GM21367 (cell line): ENCODE results near the gene RBFOX2.
"Not testable (repeated sequence)": the region's sequence is repeated elsewhere in the genome, so short reads cannot be mapped to it uniquely, and the experiment has no call there.

ENCODE experiments used
- ATAC-seq: cut with Tn5 transposase; IDR thresholded peaks from one replicate; pipeline ENCODE4 v1.9.1; 2021; ENCODE audit not compliant: unreplicated experiment

RBFOX2 gene

DNA sequence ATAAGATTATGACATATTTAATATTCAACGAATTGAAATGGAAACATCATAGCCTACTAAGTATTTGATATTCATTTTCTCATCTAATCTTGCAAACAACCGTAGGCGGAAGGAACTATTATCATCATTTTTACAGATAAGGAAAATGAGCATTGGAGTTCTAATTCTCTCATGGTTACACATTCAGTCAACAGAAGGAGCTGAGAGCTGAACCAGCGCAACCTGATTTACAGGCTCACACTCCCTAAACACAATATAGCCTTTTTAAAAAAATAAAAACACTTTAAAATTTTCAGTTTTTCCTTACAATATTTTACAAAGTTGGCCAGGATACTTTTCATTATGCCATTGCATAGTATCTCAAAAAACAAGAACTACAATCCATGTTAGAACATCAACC is 236.1 kb downstream of the RBFOX2 start:
- ATAC-seq: no peak

DNA sequence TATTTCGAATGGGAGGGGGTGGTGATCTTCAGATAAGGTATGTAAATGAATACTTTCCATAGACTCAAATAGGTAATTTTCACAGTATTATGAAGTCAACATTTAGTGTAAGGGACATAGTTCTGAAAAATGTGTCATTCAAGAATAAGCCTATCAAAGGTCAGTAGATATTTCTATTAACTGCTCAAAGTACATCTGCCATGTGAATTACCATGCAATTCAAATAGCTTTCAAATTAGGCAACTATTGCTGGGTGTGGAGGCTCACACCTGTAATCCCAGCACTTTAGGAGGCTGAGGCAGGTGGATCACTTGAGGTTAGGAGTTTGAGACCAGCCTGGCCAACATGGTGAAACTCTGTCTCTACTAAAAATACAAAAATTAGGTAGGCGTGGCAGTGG is 236.8 kb downstream of the RBFOX2 start:
- ATAC-seq: not testable (repeated sequence)

DNA sequence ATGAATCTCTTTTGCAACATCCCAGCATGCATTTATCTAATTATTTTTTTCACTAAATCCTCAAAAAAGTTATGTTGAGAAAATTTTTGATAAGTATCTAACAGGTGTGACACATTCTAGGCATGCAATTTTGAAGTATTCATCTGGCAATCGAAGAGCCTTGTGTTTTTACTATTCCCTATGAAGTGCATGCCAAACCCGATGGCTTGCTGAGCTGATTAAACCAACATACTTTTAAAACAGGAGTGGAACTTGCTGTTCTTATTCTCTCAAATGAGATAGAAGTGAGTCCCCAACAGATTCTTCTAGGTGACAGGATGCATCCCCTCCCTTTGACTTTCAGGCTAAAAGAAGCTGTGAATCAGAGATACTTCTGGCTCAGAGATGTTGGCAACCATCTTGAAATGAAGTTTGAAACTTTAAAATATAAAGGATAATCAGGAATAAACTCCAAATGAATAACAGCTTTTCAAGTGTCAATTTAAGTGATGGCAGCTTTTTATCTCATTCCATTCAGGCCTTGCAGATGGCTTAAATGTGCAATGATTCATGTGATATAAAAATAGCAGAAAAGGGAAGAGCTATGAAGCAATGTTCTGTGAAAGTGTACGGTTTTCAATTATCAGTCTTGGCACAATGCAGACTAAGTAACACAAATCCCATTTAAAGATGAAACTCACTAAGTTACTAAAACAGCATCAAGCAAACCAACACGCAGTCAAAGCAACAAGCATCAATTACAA is 243.3 kb downstream of the RBFOX2 start:
- ATAC-seq: no peak

DNA sequence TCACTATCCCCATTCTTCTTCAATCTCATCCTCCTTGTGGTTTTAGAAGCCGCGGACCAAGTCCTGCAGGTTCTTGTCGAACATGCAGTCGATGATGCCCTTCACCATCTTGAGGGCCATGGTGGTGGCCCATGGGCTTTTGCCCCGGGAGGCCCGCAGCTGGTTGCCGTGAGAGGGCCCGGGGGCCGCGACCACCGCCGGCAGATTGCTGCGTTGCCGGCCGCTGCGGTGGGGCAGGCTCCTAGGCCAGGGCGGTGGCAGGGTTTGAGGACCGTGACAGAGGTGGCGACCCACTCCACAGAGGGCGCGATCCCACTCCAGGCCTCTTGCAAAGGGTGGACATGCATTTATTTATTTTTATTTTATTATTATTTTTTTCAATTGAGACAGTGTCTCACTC is 244.0 kb downstream of the RBFOX2 start:
- ATAC-seq: no peak

DNA sequence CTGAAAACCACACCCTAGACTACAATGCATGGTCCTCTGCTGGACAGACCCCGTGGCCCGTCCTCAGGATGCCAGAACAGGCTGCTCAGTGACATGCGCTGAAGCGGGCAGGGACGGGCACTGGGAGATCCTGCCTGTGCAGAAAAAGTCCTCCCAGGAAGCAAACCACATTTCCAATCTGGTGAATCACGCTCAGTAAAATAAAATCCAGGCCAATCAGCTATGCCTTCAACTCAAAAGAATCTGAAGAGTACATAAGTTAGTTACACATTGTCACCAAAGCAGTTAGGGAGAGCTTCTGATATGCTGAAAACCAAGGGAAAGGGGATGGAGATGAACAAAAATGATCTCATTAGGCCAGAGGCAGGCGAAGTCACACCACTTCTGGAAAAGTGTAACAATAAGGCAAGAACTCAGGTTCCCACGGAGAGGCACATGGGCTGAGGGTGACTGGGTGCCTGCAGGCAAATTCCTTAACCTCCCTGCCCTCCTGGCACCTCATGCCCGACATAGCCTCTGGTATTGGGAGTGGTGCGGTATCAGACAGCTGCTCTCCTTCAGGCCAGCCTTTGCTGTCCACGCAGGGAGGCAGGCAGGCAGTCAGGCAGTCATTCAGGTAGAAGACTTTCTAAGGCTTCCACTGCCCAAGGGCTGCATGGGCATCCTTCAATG is 244.5 kb downstream of the RBFOX2 start:
- no peak for ATAC-seq

DNA sequence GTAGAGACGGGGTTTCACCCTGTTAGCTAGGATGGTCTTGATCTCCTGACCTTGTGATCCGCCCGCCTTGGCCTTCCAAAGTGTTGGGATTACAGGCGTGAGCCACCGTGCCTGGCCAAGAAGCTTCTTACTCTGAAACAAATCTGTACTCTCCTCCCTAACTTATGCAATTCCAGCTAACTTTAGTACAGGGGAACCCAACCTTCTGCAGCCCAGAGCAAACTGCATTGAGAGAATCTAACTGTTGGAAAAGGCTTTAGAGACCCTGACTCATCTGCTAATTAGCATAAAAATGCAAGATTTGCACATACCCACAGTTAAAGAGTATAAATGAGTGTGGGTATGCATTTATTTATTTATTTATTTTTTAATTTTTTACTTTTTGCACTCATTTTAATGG is 246.1 kb downstream of the RBFOX2 start:
- no peak for ATAC-seq

DNA sequence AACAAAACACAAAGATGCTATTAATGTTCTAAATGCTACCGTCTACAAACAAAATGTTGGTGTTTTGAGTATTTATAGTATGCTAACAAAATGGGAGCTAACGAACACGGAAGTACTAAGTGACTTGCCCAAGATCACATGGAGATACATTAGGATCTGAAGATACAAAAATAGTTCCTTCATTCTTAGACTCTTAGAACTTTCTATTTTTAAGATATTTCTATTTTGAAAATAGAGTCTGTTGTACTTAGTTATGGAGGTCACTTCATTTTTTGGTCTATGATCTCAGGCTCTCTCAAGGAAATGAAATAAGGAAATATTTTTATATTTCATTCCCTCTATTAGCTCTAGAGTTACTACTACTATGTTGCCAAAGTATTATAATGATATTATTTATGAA is 246.7 kb downstream of the RBFOX2 start:
- ATAC-seq: no peak

DNA sequence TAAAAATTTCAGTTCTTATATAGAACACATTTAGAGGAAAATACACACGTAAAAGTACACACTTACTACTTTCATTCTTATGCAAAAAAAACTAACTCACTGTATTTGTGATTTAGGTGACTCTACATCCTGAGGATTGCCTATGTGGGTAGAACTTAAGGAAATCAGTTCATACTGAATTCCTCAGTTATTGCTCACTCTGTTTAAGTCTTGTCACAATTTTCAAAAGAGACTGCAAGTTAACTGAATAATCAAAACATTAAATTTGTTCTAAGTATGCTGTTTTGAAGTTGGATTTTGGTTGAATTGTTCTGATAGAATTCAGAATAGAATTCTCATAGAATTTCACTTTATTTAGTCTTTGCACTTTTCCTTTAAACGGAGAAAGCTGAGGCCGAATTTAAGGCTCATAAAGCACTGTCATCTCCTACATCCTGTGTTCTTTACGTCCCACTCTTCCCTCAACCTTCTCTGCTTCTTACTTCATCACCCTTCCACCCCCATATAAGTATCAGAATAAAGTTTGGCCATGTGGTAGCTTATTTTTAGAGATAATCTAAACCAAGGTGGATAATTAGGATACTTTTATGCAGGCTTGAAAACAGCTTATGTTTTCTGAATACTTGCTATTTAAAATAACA is 251.2 kb downstream of the RBFOX2 start:
- ATAC-seq: no peak

DNA sequence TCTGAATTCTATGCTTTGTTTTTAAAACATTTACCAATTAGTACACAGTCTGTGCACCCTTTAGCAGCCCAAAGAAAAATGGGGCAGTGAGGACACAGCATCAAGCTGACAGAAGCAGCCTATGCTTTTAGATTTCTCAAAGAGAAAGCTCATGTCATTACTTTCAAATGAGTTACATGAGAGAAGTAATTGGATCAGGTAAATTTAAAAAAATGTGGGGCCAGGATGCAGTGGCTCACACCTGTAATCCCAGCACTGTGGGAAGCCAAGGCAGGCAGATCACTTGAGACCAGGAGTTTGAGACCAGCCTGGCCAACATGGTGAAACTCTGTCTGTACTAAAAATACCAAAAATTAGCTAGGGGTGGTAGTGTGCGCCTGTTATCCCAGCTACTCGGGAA is 253.3 kb downstream of the RBFOX2 start:
- no peak for ATAC-seq

DNA sequence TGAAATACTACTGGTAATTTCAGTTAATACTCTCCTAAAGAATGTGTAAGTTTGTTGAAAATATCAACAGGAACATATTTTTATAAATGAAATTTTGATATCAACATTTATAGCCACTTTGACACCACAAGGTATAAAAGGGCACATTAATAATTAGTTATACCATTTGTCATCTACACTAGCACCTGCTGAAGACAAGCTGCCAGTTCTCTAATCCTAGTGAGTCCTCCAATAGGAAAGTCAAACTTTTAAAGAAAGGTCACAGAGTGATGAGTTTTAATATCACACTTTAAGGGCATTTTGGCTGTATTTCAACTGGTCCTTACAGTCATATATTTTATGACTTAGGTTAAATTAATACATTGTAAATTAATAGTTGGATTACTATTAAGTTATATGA is 258.6 kb downstream of the RBFOX2 start:
- no peak for ATAC-seq

DNA sequence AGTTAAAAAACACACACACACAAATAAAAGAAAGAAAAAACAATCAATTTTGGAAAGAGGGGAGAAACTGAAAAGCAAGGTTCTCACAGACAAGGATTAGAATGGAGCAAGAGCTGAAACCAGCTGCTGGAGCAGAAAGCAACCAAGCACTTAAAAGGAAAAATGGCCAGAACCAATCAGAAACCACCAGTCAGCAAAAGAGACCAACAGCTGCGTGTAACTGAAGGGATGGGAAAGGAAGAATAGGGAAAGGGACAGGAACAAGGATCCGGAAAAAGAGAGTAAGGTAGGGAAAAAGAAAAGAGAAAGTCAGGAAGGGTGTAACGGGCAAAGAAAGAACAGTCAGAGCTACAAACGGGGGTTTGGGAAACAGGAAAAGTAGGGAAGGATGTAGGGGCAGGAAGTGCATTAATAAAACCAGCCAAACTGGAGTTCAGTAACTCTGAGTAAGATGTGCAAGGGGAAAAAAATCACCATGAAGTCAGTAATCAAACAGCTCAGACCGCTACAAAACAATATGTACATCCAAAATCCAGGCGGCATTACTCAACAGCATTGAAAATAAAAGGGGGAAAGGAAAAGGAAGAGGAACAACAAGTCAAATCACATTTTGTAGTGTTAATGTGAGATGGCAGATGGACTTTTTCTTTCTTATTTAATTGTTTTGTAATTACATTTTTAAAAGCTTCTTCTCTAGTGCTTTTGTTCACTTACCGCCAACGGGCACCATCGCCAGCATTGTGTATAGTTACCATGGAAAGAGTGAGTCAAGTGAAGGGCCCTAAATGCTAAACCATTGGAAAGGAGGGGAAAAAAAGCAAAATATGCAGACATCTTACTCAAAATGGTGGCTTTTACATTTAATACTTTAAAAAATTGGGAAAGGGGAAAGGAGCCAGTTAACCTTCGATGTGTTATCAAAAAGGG is 261.7 kb downstream of the RBFOX2 start:
- ATAC-seq: no peak

DNA sequence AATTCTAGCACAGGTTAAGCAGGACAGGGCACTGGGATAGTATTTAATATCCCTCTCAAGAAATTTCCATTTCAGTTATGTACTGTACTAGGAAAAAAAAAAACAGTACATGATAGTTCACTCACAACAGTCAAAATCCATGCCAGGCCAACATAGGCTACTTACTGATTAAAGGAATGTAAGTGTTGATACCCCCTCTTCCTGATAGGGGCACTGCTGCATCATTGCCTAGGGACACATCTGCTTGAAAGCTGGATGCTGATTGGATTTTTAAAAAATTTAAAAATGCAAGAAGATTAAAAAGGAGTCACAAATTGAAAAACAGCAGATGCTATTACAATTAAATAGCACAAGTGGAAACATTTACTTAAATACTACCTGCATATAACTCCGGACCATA is 267.6 kb downstream of the RBFOX2 start:
- no peak for ATAC-seq

DNA sequence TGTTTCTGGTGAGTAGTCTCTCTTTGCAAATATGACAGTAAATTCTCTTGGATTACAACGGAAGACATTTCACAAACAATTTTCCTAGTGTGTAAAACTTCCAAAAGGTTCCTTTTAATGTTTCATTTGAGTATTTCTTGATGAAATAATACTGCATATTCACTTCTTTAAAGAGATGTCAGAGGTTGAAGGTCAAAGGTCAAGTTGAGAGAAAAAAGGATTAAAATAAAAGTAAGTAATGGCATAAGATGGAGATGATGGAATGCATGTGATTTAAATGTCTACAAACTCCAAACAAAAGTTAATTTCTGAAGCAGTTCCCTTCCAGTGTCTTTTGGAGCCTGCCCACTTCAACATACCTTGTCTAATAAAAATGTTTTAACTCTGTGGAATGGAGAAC is 270.2 kb downstream of the RBFOX2 start:
- ATAC-seq: no peak

DNA sequence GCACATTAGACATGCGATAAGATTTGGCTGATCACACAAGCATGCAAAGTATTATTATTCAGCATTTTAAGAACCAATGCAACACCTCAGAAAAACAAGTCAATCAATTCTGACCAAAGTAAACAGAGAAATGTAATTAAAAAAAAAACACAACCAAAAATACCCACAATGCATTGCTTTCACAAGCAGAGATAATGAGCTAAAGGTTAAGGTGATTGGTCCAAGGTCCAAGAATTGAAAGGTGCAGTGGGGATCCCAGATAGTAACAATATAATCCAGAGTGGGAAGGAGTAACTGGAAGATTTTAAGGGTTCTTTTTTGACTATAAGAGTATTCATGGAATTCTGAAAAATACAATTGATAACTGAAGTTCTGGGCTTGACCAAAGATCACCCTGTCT is 271.9 kb downstream of the RBFOX2 start:
- no peak for ATAC-seq

DNA sequence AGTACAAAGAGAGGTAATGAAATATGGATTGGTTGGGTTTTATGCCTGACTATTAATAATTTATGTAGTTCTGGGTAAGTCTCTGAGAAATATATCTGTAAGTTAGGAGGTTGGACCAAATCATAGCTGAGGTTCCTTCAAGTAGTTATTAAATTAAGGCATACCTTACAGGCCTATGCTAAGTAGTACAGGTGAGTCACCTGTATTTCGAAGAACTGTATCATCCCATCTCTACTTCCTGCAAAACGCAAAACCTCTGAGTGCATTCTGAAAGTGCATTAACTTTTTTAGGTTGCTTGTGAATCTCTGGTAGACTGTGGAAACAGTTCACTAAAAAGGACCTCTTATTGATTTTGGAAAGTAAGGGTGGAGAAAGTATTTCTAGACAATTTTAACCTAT is 273.9 kb downstream of the RBFOX2 start:
- no peak for ATAC-seq

DNA sequence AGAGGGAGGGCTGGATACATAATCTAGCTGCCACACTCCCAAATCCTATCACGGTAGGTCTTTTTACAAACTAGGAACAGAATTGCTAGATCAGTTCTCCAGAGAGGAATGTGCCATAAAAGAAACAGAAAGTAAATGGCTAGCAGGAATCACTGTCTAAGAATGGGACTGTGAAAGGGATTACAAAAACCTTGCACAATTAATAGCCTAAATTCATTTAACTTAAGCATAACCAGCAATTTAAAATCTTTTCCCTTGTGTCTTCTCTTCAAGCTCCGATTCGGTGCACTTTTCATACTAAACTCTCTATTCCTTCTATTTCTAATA is 275.8 kb downstream of the RBFOX2 start:
- no peak for ATAC-seq

DNA sequence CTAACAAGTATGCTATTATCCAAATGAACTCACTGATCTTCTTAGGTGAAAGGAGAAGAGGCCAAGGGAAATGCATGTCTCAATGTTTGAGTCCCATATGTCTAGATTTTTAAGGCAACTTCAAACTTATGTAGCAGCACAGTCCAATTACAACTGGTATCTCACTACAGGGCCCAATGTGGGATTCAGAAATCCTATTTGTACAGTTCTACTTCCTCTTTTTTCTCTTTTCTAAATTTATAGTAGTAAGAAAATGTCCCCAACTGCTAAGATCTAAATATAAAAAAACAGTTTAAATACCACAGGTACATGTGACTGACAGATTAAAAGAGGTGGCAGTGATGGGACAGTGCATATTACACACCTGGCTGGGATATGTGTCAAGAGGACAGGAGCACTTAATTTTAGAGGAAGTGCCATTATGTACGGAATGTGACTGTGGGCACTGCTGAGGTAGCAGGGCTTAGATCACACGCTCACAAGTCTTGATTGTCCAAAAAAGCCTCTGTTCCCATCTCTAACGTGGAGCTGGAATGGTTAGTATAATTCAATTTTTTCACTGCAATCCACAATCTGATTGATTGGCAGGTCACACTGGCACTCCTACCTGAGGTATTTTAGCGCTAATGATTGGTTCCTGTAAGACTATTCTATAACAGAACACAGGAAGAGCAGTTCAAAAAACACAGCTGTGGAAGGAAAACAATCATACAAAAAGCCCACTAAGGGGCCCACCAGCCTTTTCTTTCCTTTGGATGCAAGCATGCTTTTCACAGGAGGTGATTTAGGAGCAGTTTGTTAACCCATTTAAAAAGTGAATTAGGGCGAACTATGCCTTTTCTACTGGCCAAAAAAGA is 276.4 kb downstream of the RBFOX2 start:
- ATAC-seq: no peak

DNA sequence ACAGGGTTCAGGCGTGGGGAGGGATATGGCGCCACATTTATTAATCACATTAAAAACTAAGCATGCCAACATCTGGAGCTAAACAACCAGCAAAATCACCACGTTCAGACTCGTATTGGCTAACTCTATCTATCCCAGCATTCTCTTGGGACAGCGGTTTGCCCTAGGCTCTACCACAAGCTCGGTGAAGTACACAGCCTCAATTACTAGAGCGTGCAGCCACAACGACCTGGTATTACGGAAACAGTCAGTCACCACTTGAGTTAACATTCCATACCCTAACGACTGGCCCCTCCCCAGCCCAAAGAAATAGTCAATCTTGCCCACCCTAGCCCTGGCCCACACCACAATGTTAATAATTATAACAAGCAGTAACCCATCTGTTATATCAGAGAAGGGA is 278.8 kb downstream of the RBFOX2 start:
- peak; percentile 81 for ATAC-seq

DNA sequence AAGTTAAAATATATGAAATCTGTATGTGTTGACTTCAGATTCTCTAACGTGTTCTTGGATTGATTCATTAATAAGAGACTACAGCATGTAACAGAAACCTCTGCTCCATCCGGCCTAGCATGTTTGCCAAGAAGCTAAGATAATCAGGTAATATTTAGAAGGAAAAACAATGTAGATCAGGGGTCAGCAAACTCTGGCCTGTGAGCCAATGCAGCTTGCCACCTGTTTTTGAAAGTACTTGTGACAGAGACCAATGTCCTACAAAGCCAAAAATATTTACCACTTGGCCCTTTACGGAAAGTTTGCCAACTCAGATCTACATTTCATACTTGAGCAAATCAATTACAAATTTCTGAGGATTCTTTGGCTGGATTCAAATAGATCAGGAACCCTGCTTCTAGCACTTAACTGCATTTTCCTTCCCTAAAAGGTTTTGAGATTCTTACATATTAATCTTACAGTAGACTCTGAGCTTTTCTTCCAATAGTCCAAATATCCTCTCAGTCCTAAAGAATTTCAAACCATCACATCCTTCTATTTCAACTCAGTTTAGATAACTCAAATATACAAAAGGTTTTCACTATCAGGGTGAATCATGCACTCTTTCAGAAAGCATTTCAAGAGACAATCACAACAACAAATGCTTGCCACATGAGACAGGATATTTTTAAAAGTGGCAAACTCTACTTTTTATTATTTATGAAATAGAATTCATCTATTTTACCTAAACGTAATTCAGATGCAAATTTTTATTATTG is 281.5 kb downstream of the RBFOX2 start:
- no peak for ATAC-seq

DNA sequence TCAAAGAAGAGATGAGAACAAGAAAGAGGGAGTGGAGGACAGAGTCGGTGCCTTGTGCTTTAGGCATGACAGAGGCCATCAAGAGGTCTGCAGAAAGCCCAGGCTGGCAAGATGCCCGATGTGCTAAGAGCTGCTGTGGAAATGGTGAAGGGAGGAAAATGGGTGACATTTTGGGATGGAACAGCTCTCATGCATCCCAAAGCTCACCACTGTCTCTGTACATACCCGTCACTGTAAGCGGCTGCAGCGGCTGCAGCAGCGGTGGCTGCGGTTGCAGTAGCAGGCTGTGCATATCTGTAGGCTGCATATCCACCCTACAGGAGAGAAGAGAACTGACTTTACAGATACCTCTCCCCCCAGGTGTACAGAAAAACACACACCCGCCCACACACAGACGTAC is 282.4 kb downstream of the RBFOX2 start:
- ATAC-seq: no peak
